BLaER1 (cell line): ENCODE results near the gene ZBTB34.
A peak's percentile ranks its signal among the peaks of the same experiment; 100 is the strongest.
"Not testable (repeated sequence)": the region's sequence is repeated elsewhere in the genome, so short reads cannot be mapped to it uniquely, and the experiment has no call there.

ENCODE experiments used
- H3K27ac ChIP-seq: shearing (Covaris generic); formaldehyde crosslinking; 2 replicates; pipeline ENCODE4 v1.8.1; 2022
- H3K27me3 ChIP-seq: shearing (Covaris generic); formaldehyde crosslinking; 2 replicates; pipeline ENCODE4 v1.8.1; 2022
- H3K36me3 ChIP-seq: shearing (Covaris generic); formaldehyde crosslinking; 2 replicates; pipeline ENCODE4 v1.8.1; 2022
- H3K4me1 ChIP-seq: shearing (Covaris generic); formaldehyde crosslinking; 2 replicates; pipeline ENCODE4 v1.8.1; 2022
- H3K4me2 ChIP-seq: shearing (Covaris generic); formaldehyde crosslinking; 2 replicates; pipeline ENCODE4 v1.8.1; 2022
- H3K4me3 ChIP-seq: shearing (Covaris generic); formaldehyde crosslinking; 2 replicates; pipeline ENCODE4 v1.8.1; 2022
- H3K9ac ChIP-seq: shearing (Covaris generic); formaldehyde crosslinking; 2 replicates; pipeline ENCODE4 v1.8.1; 2022
- H3K9me3 ChIP-seq: shearing (Covaris generic); formaldehyde crosslinking; 2 replicates; pipeline ENCODE4 v1.8.1; 2022
- H4K20me1 ChIP-seq: shearing (Covaris generic); formaldehyde crosslinking; 2 replicates; pipeline ENCODE4 v1.8.1; 2022
- Cebpa-rat ChIP-seq: shearing (Covaris generic); IDR thresholded peaks from 2 replicates; pipeline ENCODE4 v1.8.1; 2022

ZBTB34 gene, protein sequence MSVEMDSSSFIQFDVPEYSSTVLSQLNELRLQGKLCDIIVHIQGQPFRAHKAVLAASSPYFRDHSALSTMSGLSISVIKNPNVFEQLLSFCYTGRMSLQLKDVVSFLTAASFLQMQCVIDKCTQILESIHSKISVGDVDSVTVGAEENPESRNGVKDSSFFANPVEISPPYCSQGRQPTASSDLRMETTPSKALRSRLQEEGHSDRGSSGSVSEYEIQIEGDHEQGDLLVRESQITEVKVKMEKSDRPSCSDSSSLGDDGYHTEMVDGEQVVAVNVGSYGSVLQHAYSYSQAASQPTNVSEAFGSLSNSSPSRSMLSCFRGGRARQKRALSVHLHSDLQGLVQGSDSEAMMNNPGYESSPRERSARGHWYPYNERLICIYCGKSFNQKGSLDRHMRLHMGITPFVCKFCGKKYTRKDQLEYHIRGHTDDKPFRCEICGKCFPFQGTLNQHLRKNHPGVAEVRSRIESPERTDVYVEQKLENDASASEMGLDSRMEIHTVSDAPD

DNA sequence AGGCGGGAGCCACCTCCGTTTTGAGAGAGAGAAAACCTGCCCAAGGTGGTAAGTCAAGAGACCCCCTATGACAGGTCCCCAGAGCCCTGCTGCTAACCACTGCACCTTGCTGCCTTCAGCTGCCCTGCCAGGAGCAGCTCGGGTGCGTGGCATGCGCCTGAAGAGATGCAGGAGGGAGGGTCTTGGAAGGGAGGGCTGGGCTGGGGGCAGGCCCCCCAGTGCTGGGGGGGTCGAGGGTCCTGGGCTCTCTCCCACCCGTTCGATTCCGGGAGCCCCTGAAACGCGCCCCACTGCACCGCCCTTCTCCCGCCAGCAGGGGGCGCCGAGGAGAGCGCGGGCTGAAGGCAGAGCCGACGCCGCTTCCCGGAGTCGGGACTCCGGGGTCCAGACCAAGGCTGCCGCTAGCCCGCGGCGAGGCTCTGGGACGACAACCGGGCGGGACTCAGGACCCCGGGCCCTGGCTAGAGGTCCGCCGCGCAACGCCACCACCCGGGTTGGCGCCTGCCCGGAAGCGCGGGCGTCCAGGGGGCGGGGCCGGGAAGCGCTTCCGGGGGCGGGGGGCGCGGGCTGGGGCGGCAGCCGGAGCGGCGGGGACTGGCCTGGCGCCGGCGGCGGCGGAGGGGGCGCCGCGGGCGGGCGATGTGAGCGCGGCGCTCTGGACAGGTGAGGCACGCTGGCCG is at the start of gene ZBTB34:
Gene ZBTB34 (plus strand): TSS at position 563 of the 680 bp plus-strand sequence. CDS start 18,761 bp downstream, outside the sequence.
- Histone ChIP-seq H3K4me2 (peak within 1 kb of the TSS; percentile 95), H3K9me3 (no peaks in the 10 kb centered on the region), H3K27me3 (no peaks in the 10 kb centered on the region), H3K36me3 (peaks cover 23% of the 10 kb centered on the region), H3K4me1 (peaks cover 30% of the 10 kb centered on the region), H3K4me3 (peak within 1 kb of the TSS; percentile 96), H4K20me1 (peaks cover 37% of the 10 kb centered on the region), H3K27ac (peak within 1 kb of the TSS; percentile 90), H3K9ac (peak within 1 kb of the TSS; percentile 94)
- no peak for TF ChIP-seq Cebpa-rat

DNA sequence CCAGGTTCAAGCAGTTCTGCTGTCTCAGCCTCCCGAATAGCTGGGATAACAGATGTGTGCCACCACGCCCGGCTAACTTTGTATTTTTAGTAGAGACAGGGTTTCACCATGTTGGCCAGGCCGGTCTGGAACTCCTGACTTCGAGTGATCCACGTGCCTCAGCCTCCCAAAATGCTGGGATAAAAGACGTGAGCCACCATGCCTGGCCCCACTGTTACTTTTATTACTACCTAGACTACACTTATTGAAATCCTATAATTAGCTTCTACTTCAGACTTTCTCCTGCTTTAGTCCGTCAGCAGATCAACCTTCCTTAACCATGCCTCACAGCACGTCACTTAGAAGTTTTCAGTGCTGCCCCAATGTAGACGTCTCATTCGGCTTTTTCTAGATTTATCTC is 47.4 kb upstream of the ZBTB34 start:
- no peak for TF ChIP-seq Cebpa-rat
- Histone ChIP-seq H3K4me1 (no peaks in the 10 kb centered on the region), H3K9ac (no peak overlapping the region), H4K20me1 (peaks cover 41% of the 10 kb centered on the region), H3K27me3 (no peaks in the 10 kb centered on the region), H3K36me3 (peaks cover 80% of the 10 kb centered on the region), H3K27ac (no peak overlapping the region), H3K4me2 (no peak overlapping the region), H3K4me3 (no peak overlapping the region), H3K9me3 (peaks cover 23% of the 10 kb centered on the region)

DNA sequence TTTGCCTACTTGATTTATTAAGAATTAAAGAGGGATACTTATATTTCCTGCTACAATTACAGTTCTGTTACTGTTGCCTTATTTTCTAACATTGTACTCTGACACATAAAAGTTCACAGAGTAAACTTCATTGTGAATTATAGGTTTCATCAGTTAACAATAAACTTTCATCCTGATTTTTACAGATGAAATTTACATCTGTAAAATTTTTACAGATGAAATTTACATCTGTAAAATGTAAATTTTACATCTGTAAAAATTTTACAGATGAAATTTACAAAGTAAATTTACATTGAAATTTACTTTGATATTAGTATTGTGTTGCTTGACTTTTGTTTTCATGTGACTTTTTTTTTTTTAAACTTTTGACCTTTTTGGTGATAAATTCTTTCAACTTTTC is 46.3 kb upstream of the ZBTB34 start:
- Histone ChIP-seq H3K27ac (no peak overlapping the region), H3K36me3 (peaks cover 89% of the 10 kb centered on the region), H4K20me1 (peaks cover 32% of the 10 kb centered on the region), H3K27me3 (no peaks in the 10 kb centered on the region), H3K9me3 (peaks cover 33% of the 10 kb centered on the region), H3K4me3 (no peak overlapping the region), H3K9ac (no peak overlapping the region), H3K4me2 (no peak overlapping the region), H3K4me1 (no peaks in the 10 kb centered on the region)
- TF ChIP-seq Cebpa-rat = no peak

DNA sequence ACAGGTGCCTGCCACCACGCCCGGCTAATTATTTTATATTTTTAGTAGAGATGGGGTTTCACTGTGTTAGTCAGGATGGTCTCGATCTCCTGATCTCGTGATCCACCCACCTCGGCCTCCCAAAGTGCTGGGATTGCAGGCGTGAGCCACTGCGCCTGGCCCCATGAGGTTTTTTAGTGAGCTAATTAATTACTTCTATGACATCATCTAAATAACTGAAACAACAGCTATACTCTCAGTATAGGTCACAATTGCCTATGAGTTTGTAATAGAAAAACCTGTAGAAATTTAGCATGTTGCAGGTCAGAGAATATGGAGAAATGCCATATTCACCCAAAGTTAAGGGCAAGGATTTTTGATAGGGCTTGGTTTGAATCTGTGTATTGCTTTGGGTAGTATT is 42.8 kb upstream of the ZBTB34 start:
- Histone ChIP-seq H4K20me1 (peaks cover 12% of the 10 kb centered on the region; the same call in 1 of the 2 replicates), H3K4me1 (peaks cover 16% of the 10 kb centered on the region), H3K36me3 (peaks cover 79% of the 10 kb centered on the region), H3K9me3 (peaks cover 55% of the 10 kb centered on the region)
- not testable (repeated sequence) for H3K4me2 ChIP-seq, H3K9ac ChIP-seq, H3K4me3 ChIP-seq, H3K27me3 ChIP-seq, H3K27ac ChIP-seq

DNA sequence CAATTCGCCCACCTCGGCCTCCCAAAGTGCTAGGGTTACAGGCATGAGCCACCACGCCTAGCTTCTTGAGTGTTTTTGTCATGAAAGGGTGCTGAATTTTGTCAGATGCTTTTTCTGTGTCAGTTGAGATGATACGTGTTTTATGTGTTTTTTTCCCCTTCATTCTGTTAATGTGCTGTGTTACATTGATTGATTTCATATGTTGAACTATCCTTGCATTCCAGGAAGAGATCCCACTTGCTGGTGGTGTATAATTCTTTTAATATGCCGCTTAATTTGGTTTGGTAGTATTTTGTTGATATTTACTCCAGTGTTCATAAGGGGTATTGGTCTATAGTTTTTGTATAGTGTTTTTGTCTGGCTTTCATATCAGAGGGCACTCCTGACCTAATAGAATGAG is 42.0 kb upstream of the ZBTB34 start:
- Histone ChIP-seq H3K9me3 (peaks cover 55% of the 10 kb centered on the region), H3K4me3 (no peak overlapping the region), H3K27ac (no peak overlapping the region), H3K4me2 (no peak overlapping the region), H3K4me1 (peaks cover 20% of the 10 kb centered on the region), H3K36me3 (peaks cover 70% of the 10 kb centered on the region), H4K20me1 (0 out of 2 replicates have a peak, but pooled peaks cover 5% of the 10 kb centered on the region), H3K9ac (no peak overlapping the region), H3K27me3 (no peaks in the 10 kb centered on the region)
- TF ChIP-seq Cebpa-rat = no peak

DNA sequence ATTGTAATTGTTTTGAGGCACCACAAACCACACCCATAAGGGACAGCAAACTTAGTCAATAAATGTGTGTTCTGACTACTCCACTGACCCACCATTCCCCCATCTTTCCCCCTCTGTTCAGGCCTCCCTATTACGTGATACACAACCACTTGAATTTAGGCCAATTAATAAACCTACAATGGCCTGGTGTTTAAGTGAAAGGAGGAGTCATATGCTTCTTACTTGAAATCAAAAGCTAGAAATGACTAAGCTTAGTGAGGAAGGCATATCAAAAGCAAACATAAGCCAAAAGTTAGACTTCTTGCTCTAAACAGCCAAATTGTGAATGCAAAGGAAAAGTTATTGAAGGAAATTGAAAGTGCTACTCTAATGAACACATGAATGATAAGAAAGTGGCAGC is 41.0 kb upstream of the ZBTB34 start:
- no peak overlapping the region for H3K9ac ChIP-seq
- H3K4me3 ChIP-seq = peak overlapping the region; percentile 39
- peaks cover 70% of the 10 kb centered on the region for H3K36me3 ChIP-seq

DNA sequence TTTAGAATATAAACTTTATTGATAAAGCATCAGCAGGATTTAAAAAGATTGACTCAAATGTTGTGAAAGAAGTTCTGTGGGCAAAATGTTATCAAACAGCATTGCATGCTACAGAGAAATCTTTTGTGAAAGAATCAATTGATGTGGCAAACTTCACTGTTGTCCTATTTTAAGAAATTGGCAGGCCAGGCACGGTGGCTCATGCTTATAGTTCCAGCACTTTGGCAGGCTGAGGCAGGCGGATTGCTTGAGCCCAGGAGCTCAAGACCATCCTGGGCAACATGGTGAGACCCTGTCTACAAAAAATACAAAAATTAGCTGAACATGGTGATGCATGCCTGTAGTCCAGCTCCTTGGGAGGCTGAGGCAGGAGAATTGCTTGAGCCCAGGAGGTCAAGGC is 38.2 kb upstream of the ZBTB34 start:
- Histone ChIP-seq H3K27ac (no peak overlapping the region), H3K4me3 (no peak overlapping the region), H3K27me3 (no peaks in the 10 kb centered on the region), H3K9ac (peak overlapping the region; percentile 48; the same call in 1 of the 2 replicates), H3K9me3 (peaks cover 40% of the 10 kb centered on the region), H3K36me3 (peaks cover 54% of the 10 kb centered on the region), H4K20me1 (peaks cover 22% of the 10 kb centered on the region), H3K4me1 (peaks cover 30% of the 10 kb centered on the region), H3K4me2 (peak overlapping the region; percentile 43; the same call in 1 of the 2 replicates)
- no peak for TF ChIP-seq Cebpa-rat

More for the DNA sequence above, 41.0 kb upstream of the ZBTB34 start:
- no peaks in the 10 kb centered on the region for H3K27me3 ChIP-seq
- H4K20me1 ChIP-seq = peaks cover 13% of the 10 kb centered on the region; the same call in 1 of the 2 replicates
- no peak for TF ChIP-seq Cebpa-rat
- H3K4me1 ChIP-seq = peaks cover 20% of the 10 kb centered on the region
- no peak overlapping the region for H3K27ac ChIP-seq
- H3K4me2 ChIP-seq = no peak overlapping the region
- peaks cover 52% of the 10 kb centered on the region for H3K9me3 ChIP-seq

DNA sequence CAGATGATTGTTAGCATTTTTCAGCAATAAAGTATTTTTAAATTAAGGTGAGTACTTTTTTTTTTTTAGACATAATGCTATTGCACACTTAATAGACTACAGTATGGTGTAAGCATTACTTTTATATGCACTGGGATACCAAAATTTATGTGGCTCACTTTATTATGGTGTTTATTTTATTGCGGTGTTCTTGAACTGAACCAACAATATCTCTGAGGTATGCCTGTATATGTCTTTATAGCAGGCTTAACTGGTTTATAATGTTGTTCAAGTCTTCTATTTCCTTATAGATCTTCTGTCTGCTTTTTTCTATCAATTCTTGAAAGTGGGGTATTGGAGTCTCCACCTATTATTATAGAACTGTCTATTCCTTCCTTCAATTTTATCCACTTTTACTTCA is 37.6 kb upstream of the ZBTB34 start:
- Histone ChIP-seq H3K27me3 (no peaks in the 10 kb centered on the region), H3K4me3 (no peak overlapping the region), H3K9ac (no peak overlapping the region), H3K4me1 (peaks cover 30% of the 10 kb centered on the region), H3K27ac (no peak overlapping the region), H3K9me3 (peaks cover 34% of the 10 kb centered on the region), H4K20me1 (peaks cover 22% of the 10 kb centered on the region), H3K36me3 (peaks cover 54% of the 10 kb centered on the region), H3K4me2 (peak overlapping the region; percentile 43; the same call in 1 of the 2 replicates)
- no peak for TF ChIP-seq Cebpa-rat

DNA sequence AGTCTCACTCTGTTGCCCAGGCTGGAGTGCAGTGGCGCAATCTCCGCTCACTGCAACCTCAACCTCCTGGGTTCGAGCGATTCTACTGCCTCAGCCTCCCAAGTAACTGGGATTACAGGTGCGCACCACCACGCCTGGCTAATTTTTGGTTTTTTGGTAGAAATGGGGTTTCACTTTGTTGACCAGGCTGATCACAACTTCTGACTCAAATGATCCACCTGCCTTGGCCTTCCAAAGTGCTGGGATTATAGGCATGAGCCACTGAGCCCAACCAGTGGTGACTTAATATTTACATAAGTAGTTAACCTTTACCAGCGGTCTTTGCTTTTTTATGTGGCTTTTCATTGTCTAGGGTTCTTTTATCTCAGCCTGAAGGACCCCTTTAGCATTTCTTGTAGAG is 36.4 kb upstream of the ZBTB34 start:
- H3K4me3 ChIP-seq, H3K4me2 ChIP-seq, H3K27ac ChIP-seq, H3K27me3 ChIP-seq, H3K9ac ChIP-seq: not testable (repeated sequence)
- peaks cover 24% of the 10 kb centered on the region for H4K20me1 ChIP-seq
- peaks cover 22% of the 10 kb centered on the region for H3K9me3 ChIP-seq
- H3K36me3 ChIP-seq = peaks cover 47% of the 10 kb centered on the region
- peaks cover 30% of the 10 kb centered on the region for H3K4me1 ChIP-seq

DNA sequence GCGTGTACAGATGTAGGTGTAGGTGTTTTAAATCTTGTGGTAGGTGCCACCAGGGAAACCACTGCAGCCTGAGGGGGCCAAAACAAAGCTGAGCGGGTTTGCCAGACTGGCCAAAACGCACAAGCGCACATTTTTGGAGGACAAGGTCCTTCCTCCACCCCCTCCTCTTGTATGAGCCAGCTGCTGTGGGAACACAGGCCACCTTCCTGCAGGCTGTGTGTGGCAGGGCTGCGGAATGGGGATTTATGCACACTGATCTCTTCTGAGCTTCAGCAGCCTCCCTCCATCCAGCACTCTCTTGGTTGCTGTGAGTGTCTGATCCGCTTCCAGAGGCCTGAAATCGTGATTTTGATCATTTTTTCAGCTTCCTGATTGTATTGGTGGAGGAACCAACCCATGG is 33.2 kb upstream of the ZBTB34 start:
- Histone ChIP-seq H3K4me3 (no peak overlapping the region), H3K9ac (no peak overlapping the region), H3K27me3 (no peaks in the 10 kb centered on the region), H3K9me3 (no peaks in the 10 kb centered on the region), H3K27ac (no peak overlapping the region), H3K4me2 (no peak overlapping the region), H3K4me1 (peaks cover 18% of the 10 kb centered on the region), H3K36me3 (peaks cover 35% of the 10 kb centered on the region), H4K20me1 (peaks cover 40% of the 10 kb centered on the region)
- TF ChIP-seq Cebpa-rat = no peak
